Neuronal stem cell (in vitro differentiated cells): ENCODE data around the gene INO80.
"Not testable (repeated sequence)": the region's sequence is repeated elsewhere in the genome, so short reads cannot be mapped to it uniquely, and the experiment has no call there.

Experiments
- DNase-seq: peaks from one replicate; pipeline ENCODE4 v3.0.0-alpha.2; 2013; ENCODE audit warnings: low spot score
- H2AFZ ChIP-seq: one replicate; pipeline ENCODE4 v1.6.1; 2013; ENCODE audit warnings: mild to moderate bottlenecking, low read length, inconsistent platforms
- H2AK5ac ChIP-seq: 2 replicates; pipeline ENCODE4 v1.6.1; 2013; ENCODE audit warnings: low read depth, mild to moderate bottlenecking, inconsistent platforms, low read length, moderate library complexity, mixed read lengths
- H2BK120ac ChIP-seq: 2 replicates; pipeline ENCODE4 v1.6.1; 2013; ENCODE audit warnings: low read depth, mild to moderate bottlenecking, inconsistent platforms, low read length, moderate library complexity, mixed read lengths
- H2BK12ac ChIP-seq: one replicate; pipeline ENCODE4 v1.6.1; 2013; ENCODE audit warnings: low read length, inconsistent platforms
- H2BK15ac ChIP-seq: 2 replicates; pipeline ENCODE4 v1.6.1; 2013; ENCODE audit warnings: mild to moderate bottlenecking, low read length, inconsistent platforms, mixed read lengths
- H2BK5ac ChIP-seq: one replicate; pipeline ENCODE4 v1.6.1; 2013; ENCODE audit warnings: inconsistent platforms, mild to moderate bottlenecking, low read length, moderate library complexity
- H3K14ac ChIP-seq: one replicate; pipeline ENCODE4 v1.6.1; 2013; ENCODE audit warnings: low read length, inconsistent platforms
- H3K18ac ChIP-seq: 2 replicates; pipeline ENCODE4 v1.6.1; 2013; ENCODE audit warnings: low read length, inconsistent platforms
- H3K23ac ChIP-seq: 2 replicates; pipeline ENCODE4 v1.6.1; 2013; ENCODE audit warnings: low read depth, mild to moderate bottlenecking, mixed read lengths, low read length, inconsistent platforms; ENCODE audit not compliant: poor library complexity
- H3K27ac ChIP-seq: replicated peaks from 3 replicates; pipeline ENCODE4 v1.5.1; 2013; ENCODE audit warnings: low read length, inconsistent platforms
- H3K27me3 ChIP-seq, 3 experiments: 2 replicates each; pipeline ENCODE4 v1.6.1; 2013; ENCODE audit warnings: low read length in 3 of 3, mild to moderate bottlenecking in 2 of 3, inconsistent platforms in 1 of 3, low read depth in 1 of 3, mixed read lengths in 1 of 3, moderate library complexity in 1 of 3; ENCODE audit not compliant: control insufficient read depth in 3 of 3, insufficient read depth in 3 of 3
- H3K36me3 ChIP-seq, 2 donors: replicated peaks in 1 of 2; 2 replicates each; pipeline ENCODE4 v1.6.1; 2013; ENCODE audit warnings: low read length in 2 of 2; ENCODE audit not compliant: control insufficient read depth in 2 of 2, insufficient read depth in 2 of 2
- H3K4ac ChIP-seq: 2 replicates; pipeline ENCODE4 v1.6.1; 2013; ENCODE audit warnings: inconsistent platforms, mild to moderate bottlenecking, low read length, moderate library complexity
- H3K4me1 ChIP-seq, 2 donors: 1 replicate in 1 of 2; 2 replicates in 1 of 2; pipeline ENCODE4 v1.6.1; 2013; ENCODE audit warnings: low read length in 2 of 2, low read depth in 1 of 2; ENCODE audit not compliant: control insufficient read depth in 2 of 2, insufficient read depth in 1 of 2
- H3K4me2 ChIP-seq: one replicate; pipeline ENCODE4 v1.6.1; 2013; ENCODE audit warnings: mild to moderate bottlenecking, low read length, inconsistent platforms; ENCODE audit not compliant: insufficient read depth, poor library complexity, severe bottlenecking
- H3K4me3 ChIP-seq, 2 donors: 2 replicates each; pipeline ENCODE4 v1.5.1; 2013; ENCODE audit warnings: low read length in 2 of 2, mild to moderate bottlenecking in 2 of 2, inconsistent platforms in 1 of 2, moderate library complexity in 1 of 2
- H3K79me1 ChIP-seq: one replicate; pipeline ENCODE4 v1.6.1; 2013; ENCODE audit warnings: low read depth, mild to moderate bottlenecking, inconsistent platforms, low read length, moderate library complexity
- H3K9ac ChIP-seq: one replicate; pipeline ENCODE4 v1.6.1; 2013; ENCODE audit warnings: mild to moderate bottlenecking, low read depth, low read length, inconsistent platforms; ENCODE audit not compliant: poor library complexity
- H3K9me3 ChIP-seq, 2 donors: replicated peaks in 1 of 2; 2 replicates each; pipeline versions ENCODE3 to v1.6.1; 2013; ENCODE audit warnings: low read length in 2 of 2, mild to moderate bottlenecking in 2 of 2, inconsistent platforms in 1 of 2, low read depth in 1 of 2, mixed read lengths in 1 of 2, moderate library complexity in 1 of 2; ENCODE audit not compliant: control insufficient read depth in 2 of 2, insufficient read depth in 1 of 2
- H4K8ac ChIP-seq: one replicate; pipeline ENCODE4 v1.6.1; 2013; ENCODE audit warnings: low read depth, mild to moderate bottlenecking, inconsistent platforms, low read length, moderate library complexity
- H4K91ac ChIP-seq: one replicate; pipeline ENCODE4 v1.6.1; 2013; ENCODE audit warnings: low read length, low read depth, mild to moderate bottlenecking, inconsistent platforms; ENCODE audit not compliant: poor library complexity
- WGBS, 2 donors: extraction: QIAGEN DNeasy Blood & Tissue Kit; methylation state at CpG; one replicate each; pipeline ENCODE4 v1.1.7; 2013; ENCODE audit warnings: missing lambda C conversion rate in 2 of 2, mixed read lengths in 1 of 2; ENCODE audit not compliant: insufficient read length in 2 of 2, insufficient replicate concordance in 1 of 2; ENCODE audit errors: extremely low coverage in 2 of 2; 5-methylcytosine and 5-hydroxymethylcytosine counted together

INO80 gene

GRCh38 chr15:41133454-41133853, 17.4 kb upstream of the INO80 start:
- no CpG with 5 or more reads among the region's 10 CpGs for whole genome bisulfite sequencing, 2 donors
- Histone ChIP-seq H3K9me3 (no peaks in the 10 kb centered on the region), H3K36me3 (no peaks in the 10 kb centered on the region), H2BK120ac (no peak overlapping the region), H2BK15ac (no peak overlapping the region), H3K27ac (no peak overlapping the region), H3K4me2 (no peak overlapping the region), H2BK5ac (no peak overlapping the region), H3K27me3 (peaks cover 0 to 9% (median 0%) of the 10 kb centered on the region in 3 experiments), H3K4me3 (no peak overlapping the region), H3K18ac (no peak overlapping the region), H4K91ac (no peak overlapping the region), H3K79me1 (no peaks in the 10 kb centered on the region), H3K4ac (no peak overlapping the region), H4K8ac (no peak overlapping the region), H3K23ac (no peak overlapping the region), H3K9ac (no peak overlapping the region), H2AFZ (no peak overlapping the region), H2AK5ac (no peak overlapping the region), H3K14ac (no peak overlapping the region), H3K4me1 (peaks cover 0 to 4% of the 10 kb centered on the region in 2 donors), H2BK12ac (no peak overlapping the region)
- no peak for DNase-seq

DNA sequence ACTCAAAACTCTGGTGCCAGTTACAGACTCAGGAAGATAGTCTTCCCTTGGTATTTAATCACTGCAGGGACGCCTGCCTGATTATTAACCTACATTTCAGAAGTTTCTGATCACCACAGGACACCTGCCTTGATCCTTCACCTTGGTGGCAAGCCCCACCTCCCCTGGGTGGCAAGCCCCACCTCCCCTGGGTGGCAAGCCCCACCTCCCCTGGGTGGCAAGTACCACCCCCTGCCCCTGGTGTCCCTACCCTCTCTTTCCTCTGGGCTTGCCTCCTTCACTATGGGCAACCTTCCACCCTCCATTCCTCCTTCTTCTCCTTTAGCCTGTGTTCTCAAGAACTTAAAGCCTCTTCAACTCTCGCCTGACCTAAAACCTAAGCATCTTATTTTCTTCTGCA, 16.0 kb upstream of the INO80 start:
- not testable (repeated sequence) for H3K9ac ChIP-seq, H3K4me1 ChIP-seq, H3K27me3 ChIP-seq, H4K91ac ChIP-seq, H3K36me3 ChIP-seq, H2BK120ac ChIP-seq, H2AFZ ChIP-seq, H3K27ac ChIP-seq, H3K4me2 ChIP-seq, H3K9me3 ChIP-seq, H3K14ac ChIP-seq, H2BK5ac ChIP-seq, H2BK15ac ChIP-seq, H3K79me1 ChIP-seq, H3K4ac ChIP-seq, H3K23ac ChIP-seq, H2AK5ac ChIP-seq, DNase-seq, H2BK12ac ChIP-seq, H4K8ac ChIP-seq, H3K18ac ChIP-seq, H3K4me3 ChIP-seq
- WGBS, 2 donors = no CpG with 5 or more reads among the region's 2 CpGs

DNA sequence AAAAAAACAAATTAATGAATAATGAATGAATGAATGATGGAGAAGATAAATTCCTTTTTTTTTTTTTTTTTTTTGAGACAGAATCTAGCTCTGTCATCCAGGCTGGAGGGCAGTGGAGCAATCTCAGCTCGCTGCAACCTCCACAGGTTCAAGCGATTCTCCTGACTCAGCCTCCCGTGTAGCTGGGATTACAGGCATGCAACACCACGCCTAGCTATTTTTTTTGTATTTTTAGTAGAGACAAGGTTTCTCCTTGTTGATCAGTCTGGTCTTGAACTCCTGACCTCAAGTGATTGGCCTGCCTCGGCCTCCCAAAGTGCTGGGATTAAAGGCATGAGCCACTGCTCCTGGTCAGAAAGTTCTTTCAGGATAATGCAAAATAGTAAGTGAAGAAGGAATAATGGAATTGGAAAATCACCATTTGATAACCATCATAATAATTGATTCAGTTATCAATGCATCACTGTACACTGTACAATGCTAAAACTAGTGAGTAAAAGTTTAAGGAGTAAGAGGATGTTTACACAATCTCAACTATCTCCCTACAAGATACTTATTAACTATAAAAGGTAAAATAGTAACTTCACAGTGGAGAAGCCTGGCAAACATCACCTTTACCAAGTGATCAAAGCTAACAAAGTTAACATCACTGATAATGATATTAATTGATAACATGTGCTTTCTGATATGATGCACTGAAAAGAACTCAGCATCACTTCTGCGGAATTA, 12.3 kb upstream of the INO80 start:
- Histone ChIP-seq H3K9me3 (no peaks in the 10 kb centered on the region), H2BK12ac (no peak overlapping the region), H3K79me1 (no peaks in the 10 kb centered on the region), H3K27me3 (peaks cover 0 to 4% (median 2%) of the 10 kb centered on the region in 3 experiments), H3K27ac (no peak overlapping the region), H3K23ac (no peak overlapping the region), H2BK120ac (no peak overlapping the region), H3K18ac (no peak overlapping the region), H2AFZ (no peak overlapping the region), H3K36me3 (no peaks in the 10 kb centered on the region), H3K4me2 (no peak overlapping the region), H3K4me1 (peaks cover 0 to 4% of the 10 kb centered on the region in 2 donors), H3K9ac (no peak overlapping the region), H3K14ac (no peak overlapping the region), H3K4ac (no peak overlapping the region), H4K91ac (no peak overlapping the region), H3K4me3 (no peak overlapping the region), H2BK15ac (no peak overlapping the region), H2BK5ac (no peak overlapping the region), H4K8ac (no peak overlapping the region), H2AK5ac (no peak overlapping the region)
- no CpG with 5 or more reads among the region's 6 CpGs for WGBS, 2 donors
- DNase-seq = no peak

DNA sequence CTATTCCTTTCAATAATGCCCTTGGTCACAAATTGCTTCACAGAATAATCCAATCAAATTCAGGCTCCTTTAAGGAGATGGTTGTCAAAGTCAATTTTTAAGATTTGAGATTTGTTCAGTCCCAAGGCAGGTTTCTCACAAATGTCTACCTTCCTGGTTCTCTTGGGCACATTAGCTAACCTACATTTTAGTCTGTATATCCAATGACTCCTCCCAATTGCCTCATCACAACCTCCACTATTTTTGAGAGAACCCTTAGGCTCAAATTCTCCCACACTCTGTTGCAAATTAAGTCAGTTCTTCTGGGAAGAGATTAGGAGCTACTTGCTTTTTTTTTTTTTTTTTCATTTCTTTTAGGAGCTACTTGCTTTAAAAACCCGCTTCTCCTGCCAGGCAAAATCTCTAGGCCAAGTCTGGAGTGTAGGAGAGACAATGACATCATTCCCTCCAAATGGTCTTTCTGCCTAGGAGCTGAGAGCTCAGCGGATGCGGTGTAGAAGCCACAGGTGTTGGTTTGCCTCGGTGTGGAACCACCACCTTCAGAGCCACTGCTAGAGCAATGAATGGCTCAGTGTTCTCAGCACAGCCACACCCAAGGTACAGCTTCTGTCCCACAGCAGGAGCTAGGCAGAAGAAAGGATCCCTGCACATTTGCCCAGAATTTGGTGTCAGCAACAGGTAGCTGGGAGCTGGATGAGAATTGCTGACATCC, 10.0 kb upstream of the INO80 start:
- no peak overlapping the region for H2AFZ ChIP-seq
- H4K91ac ChIP-seq = no peak overlapping the region
- no peaks in the 10 kb centered on the region for H3K79me1 ChIP-seq
- no CpG with 5 or more reads among the region's 4 CpGs for WGBS, 2 donors
- no peak overlapping the region for H2BK5ac ChIP-seq
- no peak overlapping the region for H2BK120ac ChIP-seq
- DNase-seq = no peak
- H3K9ac ChIP-seq = no peak overlapping the region
- no peak overlapping the region for H2AK5ac ChIP-seq
- H3K36me3 ChIP-seq = no peaks in the 10 kb centered on the region
- H3K27ac ChIP-seq = no peak overlapping the region
- H3K4me2 ChIP-seq = no peak overlapping the region
- H2BK15ac ChIP-seq = peak overlapping the region; percentile 37
- no peak overlapping the region for H4K8ac ChIP-seq
- no peak overlapping the region for H2BK12ac ChIP-seq
- H3K27me3 ChIP-seq = peaks cover 0 to 3% (median 2%) of the 10 kb centered on the region in 3 experiments
- H3K23ac ChIP-seq = no peak overlapping the region
- H3K4me3 ChIP-seq = no peak overlapping the region
- no peaks in the 10 kb centered on the region for H3K4me1 ChIP-seq
- H3K4ac ChIP-seq = no peak overlapping the region
- H3K14ac ChIP-seq = no peak overlapping the region
- peak overlapping the region; percentile 64 for H3K18ac ChIP-seq
- H3K9me3 ChIP-seq = no peaks in the 10 kb centered on the region
